DMS79 treated with DMSO at 0.1 percent for 48 hours (cell line): ENCODE data around the gene ADGRB2.

Experiments
- DNase-seq: peaks from one replicate; lab custom pipeline; 2025; lab: John Stamatoyannopoulos, UW

Gene ADGRB2

DNA sequence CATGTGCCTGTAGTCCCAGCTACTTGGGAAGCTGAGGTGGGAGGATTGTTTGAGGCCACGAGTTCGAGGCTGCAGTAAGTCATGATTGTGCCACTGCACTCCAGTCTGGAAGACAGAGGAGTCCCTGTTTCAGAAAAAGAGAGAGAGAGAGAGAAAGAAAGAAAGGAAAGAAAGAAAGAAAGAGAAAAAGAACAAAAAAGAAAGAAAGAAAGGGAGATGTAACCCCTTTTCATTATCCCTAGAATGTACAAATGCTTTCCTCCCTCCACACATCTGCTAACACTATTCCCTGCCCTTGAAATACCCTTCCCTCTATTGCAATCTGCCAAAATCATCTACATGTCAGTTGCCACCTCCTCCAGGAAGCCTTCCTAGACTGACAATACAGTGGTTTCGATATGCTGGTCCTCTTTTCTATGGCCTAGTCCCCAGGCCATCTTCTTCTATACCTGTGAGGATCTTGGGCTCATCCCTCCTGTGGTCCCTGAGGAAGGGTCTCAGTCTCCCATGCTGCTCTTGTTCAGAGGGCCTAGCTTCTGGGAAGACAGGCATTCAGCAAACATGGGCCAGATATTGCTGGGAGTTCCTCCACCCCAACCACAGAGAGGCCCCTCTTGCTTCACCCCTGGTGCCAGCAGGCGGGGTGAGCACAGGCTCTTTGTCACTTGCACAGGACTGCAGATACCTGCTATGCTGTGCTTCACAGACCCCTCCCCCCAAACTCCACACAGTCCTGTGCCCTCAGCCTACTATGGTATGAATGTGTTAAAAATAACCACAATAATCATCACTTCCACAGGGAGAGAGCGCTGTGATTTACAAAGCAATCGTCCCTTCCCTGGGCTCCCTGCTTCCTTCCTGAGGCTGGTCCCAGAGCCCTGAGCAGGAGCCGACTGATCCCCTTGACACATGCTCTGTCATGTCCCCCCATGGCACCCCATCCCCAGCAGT is 14.1 kb downstream of the ADGRB2 start:
- DNase-seq = no peak

GRCh38 chr1:31748365-31748764 is 15.8 kb downstream of the ADGRB2 start:
- DNase-seq = no peak

- DNase-seq = no peak
Observed at GRCh38 chr1:31747304-31747703, 16.8 kb downstream of the ADGRB2 start.

- DNase-seq = peak; percentile 50
Observed at GRCh38 chr1:31746687-31747086, 17.5 kb downstream of the ADGRB2 start.

- DNase-seq = peak; percentile 87
Observed at GRCh38 chr1:31745946-31746670, 18.0 kb downstream of the ADGRB2 start.

DNA sequence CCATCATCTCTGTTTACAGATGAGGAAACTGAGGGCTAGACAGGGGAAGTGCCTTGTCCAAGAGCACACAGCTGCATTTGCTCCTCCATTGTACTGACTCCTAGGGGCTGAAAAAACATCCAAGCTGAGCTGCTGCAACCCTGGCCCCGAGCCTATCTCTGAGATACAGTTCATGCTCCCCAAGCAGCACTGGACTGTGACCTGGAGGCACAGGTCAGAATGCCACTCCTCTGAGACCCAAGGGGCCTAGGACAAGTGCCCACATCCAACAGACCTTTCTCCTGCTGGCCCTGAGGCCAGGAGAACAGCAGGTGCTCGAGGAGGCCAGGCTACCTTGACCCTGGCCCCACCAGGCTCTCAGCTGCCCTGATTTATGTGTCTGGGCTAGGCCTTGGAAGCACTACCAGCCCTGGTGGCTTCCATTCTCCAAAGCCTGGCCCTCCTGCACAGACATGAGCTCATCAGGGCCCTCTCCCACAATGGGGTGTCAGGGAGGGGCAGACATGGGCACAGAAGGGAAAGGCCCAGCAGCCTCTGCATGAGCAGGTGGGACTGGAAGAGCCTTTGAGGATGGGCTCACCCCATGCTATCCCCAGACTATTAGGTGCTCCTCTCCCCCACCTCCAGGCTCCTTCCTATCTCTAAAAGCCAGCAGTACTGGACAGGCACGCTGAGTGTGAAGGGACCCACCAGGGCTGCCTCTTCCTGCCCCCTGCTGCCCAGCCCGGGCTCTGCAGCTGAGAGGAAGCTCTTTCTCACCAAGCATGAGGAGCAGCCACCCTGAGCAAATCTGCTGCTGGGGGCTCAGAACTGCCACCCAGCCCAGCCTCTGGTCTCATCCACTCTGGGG is 18.8 kb downstream of the ADGRB2 start:
- DNase-seq = peak; percentile 57

GRCh38 chr1:31744165-31744888 is 19.8 kb downstream of the ADGRB2 start:
- DNase-seq = no peak

GRCh38 chr1:31742462-31743212 is 21.5 kb downstream of the ADGRB2 start:
- DNase-seq = no peak

GRCh38 chr1:31739346-31739745 is 24.8 kb downstream of the ADGRB2 start:
- no peak for DNase-seq

- DNase-seq = no peak
Observed at GRCh38 chr1:31736675-31737074, 27.5 kb downstream of the ADGRB2 start.

DNA sequence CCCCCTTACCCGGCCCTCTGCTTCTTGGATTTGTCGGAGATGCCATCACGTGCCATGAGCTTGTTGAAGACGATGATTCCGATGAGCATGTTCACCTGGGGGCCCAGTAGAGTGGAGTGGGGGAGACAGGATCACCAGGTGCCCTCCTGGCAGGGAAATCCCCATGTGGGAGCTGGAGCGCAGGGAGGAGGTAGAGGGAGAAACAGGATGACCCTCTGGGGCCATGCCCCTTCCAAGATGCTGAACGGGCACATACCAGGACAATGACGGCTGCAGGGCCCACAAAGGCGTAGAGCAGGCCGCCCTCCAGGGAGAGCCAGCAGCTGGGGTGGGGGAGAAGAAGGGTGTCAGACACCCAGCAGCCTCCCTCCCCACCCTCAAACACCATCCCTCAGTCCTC is 28.6 kb downstream of the ADGRB2 start:
- no peak for DNase-seq

DNA sequence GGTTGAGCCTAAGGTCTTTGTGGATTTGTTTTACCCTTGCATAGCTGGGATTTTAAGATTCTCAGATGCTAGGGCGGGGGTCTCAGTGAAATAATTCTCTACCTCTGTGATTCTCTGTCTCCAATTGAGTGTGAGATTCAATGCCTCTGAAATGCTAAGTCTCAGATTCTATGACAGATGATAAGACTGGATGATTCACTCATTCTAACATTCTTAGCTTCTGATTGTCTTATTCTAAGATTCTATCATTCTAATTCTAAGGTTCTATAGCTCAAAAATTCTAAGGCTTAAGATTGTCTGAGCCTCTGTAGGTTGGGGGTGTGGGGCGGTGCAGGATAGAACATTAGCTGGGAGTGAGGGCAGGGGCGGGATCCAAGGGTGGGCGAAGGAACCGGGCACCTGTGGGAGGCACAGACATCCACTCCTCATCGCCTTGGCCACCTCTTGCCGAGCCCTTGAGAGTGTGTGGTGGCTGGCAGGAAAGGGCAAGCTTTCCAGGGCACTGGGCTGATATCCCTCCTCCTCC is 29.5 kb downstream of the ADGRB2 start:
- DNase-seq = no peak

- DNase-seq = peak; percentile 78
Observed at GRCh38 chr1:31733389-31734219, 30.5 kb downstream of the ADGRB2 start.

GRCh38 chr1:31732751-31733289 is 31.3 kb downstream of the ADGRB2 start:
- no peak for DNase-seq

- DNase-seq = no peak
Observed at GRCh38 chr1:31732343-31732742, 31.8 kb downstream of the ADGRB2 start.

- DNase-seq = no peak
Observed at GRCh38 chr1:31731049-31731565, 33.0 kb downstream of the ADGRB2 start.

GRCh38 chr1:31730336-31731048 is 33.6 kb downstream of the ADGRB2 start:
- DNase-seq = no peak

GRCh38 chr1:31727849-31728248 is 36.3 kb downstream of the ADGRB2 start:
- DNase-seq = no peak
